HUES64 (cell line): Measurements from ENCODE around the gene SH2D4B.

ENCODE experiments used
- H3K27ac ChIP-seq: 2 replicates; pipeline ENCODE4 v1.7.0; 2013; ENCODE audit warnings: low read depth, low read length, inconsistent platforms
- H3K27me3 ChIP-seq: 2 replicates; pipeline ENCODE4 v1.6.1; 2013; ENCODE audit warnings: mild to moderate bottlenecking, low read length; ENCODE audit not compliant: insufficient read depth
- H3K36me3 ChIP-seq: 2 replicates; pipeline ENCODE4 v1.6.1; 2013; ENCODE audit warnings: mild to moderate bottlenecking, low read length; ENCODE audit not compliant: insufficient read depth
- H3K4me1 ChIP-seq: 2 replicates; pipeline ENCODE4 v1.6.1; 2013; ENCODE audit warnings: mild to moderate bottlenecking, low read length, moderate library complexity; ENCODE audit not compliant: insufficient read depth
- H3K4me3 ChIP-seq: 2 replicates; pipeline ENCODE4 v1.5.1; 2013; ENCODE audit warnings: mild to moderate bottlenecking, low read length, moderate library complexity
- H3K9ac ChIP-seq: 2 replicates; pipeline ENCODE4 v1.6.1; 2013; ENCODE audit warnings: mild to moderate bottlenecking, low read depth, low read length
- H3K9me3 ChIP-seq: 2 replicates; pipeline ENCODE4 v1.6.1; 2013; ENCODE audit warnings: low read depth, low read length; ENCODE audit not compliant: insufficient read depth
- WGBS: fragments of 150-250, 120-280 bp; methylation state at CpG from one replicate; pipeline ENCODE4 v1.1.7; 2013; ENCODE audit warnings: missing lambda C conversion rate; 5-methylcytosine and 5-hydroxymethylcytosine counted together

The SH2D4B gene

GRCh38 chr10:80685355-80685754, 147.7 kb downstream of the SH2D4B start:
- 91% methylated on average over 4 of the region's 4 CpGs for WGBS
- Histone ChIP-seq H3K4me3 (no peak overlapping the region), H3K9me3 (no peaks in the 10 kb centered on the region), H3K27ac (no peak overlapping the region), H3K9ac (no peak overlapping the region), H3K36me3 (no peaks in the 10 kb centered on the region), H3K4me1 (no peaks in the 10 kb centered on the region), H3K27me3 (no peaks in the 10 kb centered on the region)

- Histone ChIP-seq H3K4me1 (no peaks in the 10 kb centered on the region), H3K9ac (no peak overlapping the region), H3K4me3 (no peak overlapping the region), H3K36me3 (no peaks in the 10 kb centered on the region), H3K9me3 (no peaks in the 10 kb centered on the region), H3K27ac (no peak overlapping the region), H3K27me3 (no peaks in the 10 kb centered on the region)
- 86% methylated on average over 6 of the region's 6 CpGs for WGBS
Measured at GRCh38 chr10:80686734-80687475, 149.2 kb downstream of the SH2D4B start.

- H3K9me3 ChIP-seq = no peaks in the 10 kb centered on the region
- WGBS = 100% methylated on average over 1 of the region's 1 CpG
- no peaks in the 10 kb centered on the region for H3K27me3 ChIP-seq
Measured at GRCh38 chr10:80687476-80687789, 149.7 kb downstream of the SH2D4B start.

GRCh38 chr10:80690434-80690833, 152.7 kb downstream of the SH2D4B start:
- Histone ChIP-seq H3K4me1 (no peaks in the 10 kb centered on the region), H3K9me3 (no peaks in the 10 kb centered on the region), H3K27me3 (no peaks in the 10 kb centered on the region), H3K4me3 (no peak overlapping the region), H3K9ac (no peak overlapping the region), H3K36me3 (no peaks in the 10 kb centered on the region), H3K27ac (no peak overlapping the region)

More at GRCh38 chr10:80687476-80687789, 149.7 kb downstream of the SH2D4B start:
- no peak overlapping the region for H3K27ac ChIP-seq
- no peak overlapping the region for H3K9ac ChIP-seq
- no peaks in the 10 kb centered on the region for H3K36me3 ChIP-seq
- H3K4me1 ChIP-seq = no peaks in the 10 kb centered on the region
- no peak overlapping the region for H3K4me3 ChIP-seq

- Histone ChIP-seq H3K36me3 (no peaks in the 10 kb centered on the region), H3K9ac (no peak overlapping the region), H3K4me1 (no peaks in the 10 kb centered on the region), H3K9me3 (no peaks in the 10 kb centered on the region), H3K27ac (no peak overlapping the region), H3K27me3 (no peaks in the 10 kb centered on the region), H3K4me3 (no peak overlapping the region)
Measured at GRCh38 chr10:80691441-80691840, 153.7 kb downstream of the SH2D4B start.

- Histone ChIP-seq H3K4me3 (no peak overlapping the region), H3K36me3 (no peaks in the 10 kb centered on the region), H3K4me1 (no peaks in the 10 kb centered on the region), H3K27me3 (no peaks in the 10 kb centered on the region), H3K9ac (no peak overlapping the region), H3K9me3 (no peaks in the 10 kb centered on the region), H3K27ac (no peak overlapping the region)
- 98% methylated on average over 3 of the region's 3 CpGs for WGBS
Measured at GRCh38 chr10:80693565-80693964, 155.9 kb downstream of the SH2D4B start.

- H3K36me3 ChIP-seq = no peaks in the 10 kb centered on the region
- H3K9ac ChIP-seq = no peak overlapping the region
- 90% methylated on average over 5 of the region's 5 CpGs for WGBS
- H3K9me3 ChIP-seq = no peaks in the 10 kb centered on the region
- no peak overlapping the region for H3K4me3 ChIP-seq
- no peaks in the 10 kb centered on the region for H3K27me3 ChIP-seq
- no peak overlapping the region for H3K27ac ChIP-seq
- no peaks in the 10 kb centered on the region for H3K4me1 ChIP-seq
Measured at GRCh38 chr10:80694930-80695329, 157.2 kb downstream of the SH2D4B start.
